Activated CD8-positive, alpha-beta memory T cell treated with anti-CD3 and anti-CD28 coated beads, Interleukin-2, amount 50 U/mL, for 24 hours (primary cell): Measurements from ENCODE around the gene MPPE1.
"Not testable (repeated sequence)": the region's sequence is repeated elsewhere in the genome, so short reads cannot be mapped to it uniquely, and the experiment has no call there.

Experiments
- DNase-seq: peaks from one replicate; pipeline ENCODE4 v3.0.0-alpha.2; 2020; ENCODE audit errors: extremely low read depth

MPPE1 gene, protein sequence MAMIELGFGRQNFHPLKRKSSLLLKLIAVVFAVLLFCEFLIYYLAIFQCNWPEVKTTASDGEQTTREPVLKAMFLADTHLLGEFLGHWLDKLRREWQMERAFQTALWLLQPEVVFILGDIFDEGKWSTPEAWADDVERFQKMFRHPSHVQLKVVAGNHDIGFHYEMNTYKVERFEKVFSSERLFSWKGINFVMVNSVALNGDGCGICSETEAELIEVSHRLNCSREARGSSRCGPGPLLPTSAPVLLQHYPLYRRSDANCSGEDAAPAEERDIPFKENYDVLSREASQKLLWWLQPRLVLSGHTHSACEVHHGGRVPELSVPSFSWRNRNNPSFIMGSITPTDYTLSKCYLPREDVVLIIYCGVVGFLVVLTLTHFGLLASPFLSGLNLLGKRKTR

DNA sequence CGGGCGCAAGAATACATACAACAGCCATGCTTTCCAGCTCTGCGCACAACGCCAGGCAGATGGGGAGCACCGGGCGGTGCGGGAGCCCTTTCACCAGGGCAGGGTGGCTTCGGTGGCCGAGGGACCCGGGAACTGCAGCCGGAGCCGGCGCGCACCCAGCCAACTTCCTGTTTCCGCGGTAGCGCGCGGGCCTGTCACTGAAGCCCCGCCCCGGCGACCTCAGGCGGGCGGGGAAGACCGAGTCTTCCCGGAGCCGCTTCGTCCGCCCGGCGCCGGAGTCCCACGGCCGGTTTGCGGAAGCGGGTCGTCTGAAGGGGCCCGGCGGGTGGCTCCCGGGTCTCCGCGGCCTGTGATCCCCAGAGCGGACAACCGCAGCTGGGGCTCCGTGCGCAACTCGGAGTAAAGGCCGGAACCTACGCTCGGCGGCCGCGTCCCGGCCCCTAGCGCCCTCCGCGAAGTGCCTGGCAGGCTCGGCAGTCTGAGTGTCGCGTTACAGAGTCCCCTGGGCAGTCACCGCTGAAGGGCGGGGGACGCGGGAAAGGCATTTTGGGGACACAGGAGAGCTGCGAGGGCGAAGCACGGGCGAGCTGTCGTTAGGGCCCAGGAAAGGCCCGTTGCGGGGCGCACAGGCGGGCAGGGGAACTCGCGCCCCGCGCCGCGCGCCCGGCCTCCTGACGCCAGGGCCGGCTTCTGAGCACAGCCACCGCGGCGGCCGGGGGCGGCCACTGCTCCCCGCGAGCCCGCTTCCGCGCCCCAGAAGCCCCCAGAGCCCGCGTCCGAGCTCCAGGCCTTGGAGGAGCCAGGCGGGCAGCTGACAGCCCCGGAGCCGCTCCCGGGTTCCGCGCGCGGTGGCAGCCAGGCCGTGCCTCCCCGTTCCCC lies at the start of gene MPPE1:
Gene MPPE1, minus strand, starts transcription at position 136 of the 879 bp plus-strand sequence. CDS start 11,053 bp downstream, outside the sequence.
- DNase-seq = peak; percentile 63

DNA sequence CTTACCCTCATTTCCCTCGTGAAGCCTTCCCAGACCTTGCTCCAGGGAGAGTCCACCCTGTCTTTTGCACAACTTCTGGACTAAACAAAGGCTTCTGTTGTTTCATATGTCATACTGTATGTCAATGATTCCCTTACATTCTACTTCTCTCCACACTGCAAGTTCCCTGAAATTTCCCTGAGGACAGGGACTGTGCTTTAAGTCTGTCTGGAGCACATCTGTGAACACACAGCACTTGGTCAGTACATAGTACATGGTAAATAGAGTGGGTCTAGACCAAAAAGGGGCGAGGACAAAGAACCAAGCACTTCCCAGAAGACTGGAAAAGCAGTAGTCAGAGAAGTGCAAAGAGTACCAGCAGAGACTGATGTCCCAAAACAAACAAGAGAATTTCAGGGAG lies 49.5 kb upstream of the MPPE1 start:
- no peak for DNase-seq

DNA sequence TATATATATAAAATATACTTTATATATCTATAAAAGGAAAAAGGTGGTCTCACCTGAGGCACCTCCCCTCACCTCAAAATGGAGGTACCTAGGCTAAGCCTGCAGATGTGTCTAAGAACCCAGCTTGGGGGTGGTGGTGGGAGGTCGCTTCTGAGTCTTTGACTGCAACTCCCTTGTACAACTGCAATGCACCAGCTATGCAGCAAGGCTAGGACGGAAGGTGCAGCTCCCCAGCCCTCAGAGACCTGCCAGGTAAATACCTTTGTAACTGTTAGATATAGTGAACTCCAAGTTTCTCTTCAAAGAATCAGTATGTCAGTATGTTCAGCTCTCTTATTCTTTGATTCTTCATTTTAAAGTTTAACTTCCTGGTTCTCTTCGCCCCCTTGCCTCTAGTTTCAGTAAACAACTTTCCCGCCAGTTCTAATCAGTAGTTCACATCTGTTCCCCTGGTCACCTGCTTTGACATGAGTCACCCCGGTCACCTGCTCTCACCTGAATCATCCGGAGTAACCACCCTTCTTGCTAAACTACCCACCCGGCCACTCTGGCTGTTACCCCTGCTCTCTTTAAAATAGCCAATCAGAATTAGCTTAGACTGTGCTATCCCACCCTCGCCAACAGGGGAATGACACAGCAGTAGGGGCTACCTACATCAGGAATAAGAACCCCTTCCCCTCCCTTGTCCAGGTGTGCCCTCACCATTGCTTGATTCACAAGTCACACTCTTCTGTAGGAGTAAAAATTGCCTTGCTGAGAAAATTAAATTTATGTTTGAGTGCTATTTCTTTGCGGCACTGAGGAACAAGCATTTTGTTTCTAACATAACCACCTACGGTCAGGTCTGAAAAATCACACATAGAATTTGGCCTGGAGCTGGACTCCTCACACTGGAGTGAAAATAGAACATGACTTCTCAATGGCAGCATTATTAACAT lies 48.5 kb upstream of the MPPE1 start:
- no peak for DNase-seq

DNA sequence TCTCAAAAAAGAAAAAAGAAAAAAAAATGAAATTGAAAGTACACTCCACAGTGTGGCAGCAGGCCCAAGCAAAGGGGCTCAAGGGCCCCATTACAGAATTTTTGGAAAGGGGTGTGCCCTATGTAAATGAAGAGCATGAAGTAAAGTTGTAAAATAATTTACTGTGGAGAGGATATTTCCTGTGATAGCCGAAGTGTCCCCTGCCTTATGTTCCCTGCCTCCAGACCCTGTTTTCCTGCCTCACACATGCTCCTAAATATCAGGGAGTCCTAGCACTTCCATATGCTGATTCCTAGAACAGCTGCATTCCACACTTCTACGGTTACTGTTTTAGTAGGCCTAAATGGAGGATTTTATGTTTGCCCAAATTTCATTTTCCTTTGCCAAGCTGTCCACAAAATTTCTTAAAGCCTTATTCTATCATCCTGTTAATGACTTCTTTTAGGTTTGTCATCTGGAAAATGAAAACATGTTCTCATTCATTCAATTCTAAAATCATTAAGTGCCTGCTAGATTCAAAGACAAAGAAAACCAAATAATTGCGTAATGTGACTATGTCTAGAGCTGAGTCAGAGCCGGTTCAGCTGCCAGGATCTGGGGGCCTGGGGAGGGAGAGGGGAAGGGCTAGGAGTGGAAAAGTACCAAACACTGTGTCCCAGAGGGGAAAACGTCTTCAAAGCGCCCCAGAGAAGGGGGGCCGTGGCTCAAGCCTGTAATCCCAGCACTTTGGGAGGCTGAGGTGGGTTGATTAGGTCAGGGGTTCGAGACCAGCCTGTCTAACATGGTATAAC lies 47.3 kb upstream of the MPPE1 start:
- DNase-seq = no peak

DNA sequence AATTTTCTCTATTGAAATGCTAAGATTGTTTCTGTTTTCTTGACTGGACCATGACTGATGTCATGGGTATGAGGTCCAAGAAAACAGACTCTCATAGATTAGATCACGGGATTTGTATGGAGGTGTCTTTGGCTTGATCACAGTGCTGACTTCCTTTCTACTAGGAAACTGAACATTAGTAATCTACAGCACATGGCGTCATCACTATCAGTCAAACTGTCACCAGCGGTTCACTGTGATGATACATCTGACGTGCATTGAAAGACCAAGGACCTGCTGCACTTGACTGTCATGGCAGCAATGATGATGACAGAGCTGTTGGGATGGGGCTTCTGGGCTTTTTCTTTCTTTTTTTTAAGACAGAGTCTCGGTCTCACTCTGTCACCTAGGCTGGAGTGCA lies 45.0 kb upstream of the MPPE1 start:
- no peak for DNase-seq

DNA sequence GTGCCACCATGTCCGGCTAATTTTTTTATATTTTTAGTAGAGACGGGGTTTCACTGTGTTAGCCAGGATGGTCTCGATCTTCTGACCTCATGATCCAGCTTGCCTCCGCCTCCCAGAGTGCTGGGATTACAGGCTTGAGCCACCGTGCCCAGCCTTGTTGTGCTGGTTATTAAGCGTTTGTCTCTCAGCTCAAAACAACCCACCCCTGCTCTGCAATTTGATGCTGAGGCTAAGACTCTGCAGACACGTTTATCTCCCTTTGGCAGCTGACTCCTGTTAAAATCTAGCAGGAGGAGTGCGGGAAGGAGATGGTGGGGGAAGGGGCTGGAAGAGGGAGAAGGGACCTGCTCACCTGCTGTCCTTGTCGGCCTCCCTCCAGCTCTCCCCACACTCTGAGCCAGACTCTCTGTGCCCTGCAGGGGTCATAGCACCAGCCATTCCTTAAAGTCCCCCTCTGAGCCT lies 43.3 kb upstream of the MPPE1 start:
- DNase-seq = no peak

DNA sequence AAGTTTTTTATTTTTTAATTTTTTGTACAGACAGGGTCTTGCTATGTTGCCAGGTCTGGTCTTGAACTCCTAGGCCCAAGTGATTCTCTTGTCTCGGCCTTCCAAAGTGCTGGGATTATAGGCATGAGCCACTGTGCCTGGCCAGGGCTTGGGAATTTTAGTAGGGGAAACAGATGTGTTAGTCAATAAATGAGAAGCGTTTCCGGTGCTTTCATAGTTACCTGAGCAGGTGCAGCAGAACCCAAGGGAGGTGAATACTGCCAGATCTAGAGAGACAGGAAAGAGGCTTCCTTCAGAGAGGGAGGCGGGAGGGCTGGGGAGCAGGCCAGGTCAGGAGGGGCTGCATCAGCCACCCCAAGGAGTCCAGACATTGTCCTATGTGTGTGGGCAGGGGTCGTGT lies 42.7 kb upstream of the MPPE1 start:
- no peak for DNase-seq

DNA sequence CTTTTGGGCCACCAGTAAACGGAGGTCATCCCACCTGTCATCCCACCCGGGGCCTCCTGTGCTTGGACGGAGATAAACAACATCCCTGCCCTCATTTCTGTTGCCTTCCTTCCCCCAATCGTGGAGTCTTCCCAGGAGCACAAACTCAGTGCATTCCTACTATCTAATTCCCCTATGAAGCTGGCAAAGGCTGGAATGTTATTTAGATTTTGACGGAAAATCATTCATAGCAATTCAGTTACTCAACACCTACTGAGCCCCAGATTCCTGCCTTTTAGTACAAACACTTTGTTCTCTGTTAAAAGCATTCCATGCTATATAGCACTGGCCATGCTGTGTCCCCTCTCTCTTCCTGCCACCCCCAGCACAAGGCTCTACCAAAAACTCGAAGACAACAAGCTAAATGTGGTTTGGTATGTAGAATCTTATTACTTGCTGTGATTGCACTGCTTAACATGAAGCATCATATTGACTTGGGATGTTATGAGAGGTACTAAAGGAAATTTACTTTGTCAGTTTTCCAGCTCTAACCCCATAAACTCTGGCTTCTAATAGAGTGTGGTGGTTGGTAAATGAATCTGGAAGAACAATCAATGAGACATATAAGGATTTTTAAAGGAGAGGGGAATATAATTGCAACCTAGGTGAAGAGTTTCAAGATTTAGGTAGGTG lies 40.9 kb upstream of the MPPE1 start:
- DNase-seq = no peak

DNA sequence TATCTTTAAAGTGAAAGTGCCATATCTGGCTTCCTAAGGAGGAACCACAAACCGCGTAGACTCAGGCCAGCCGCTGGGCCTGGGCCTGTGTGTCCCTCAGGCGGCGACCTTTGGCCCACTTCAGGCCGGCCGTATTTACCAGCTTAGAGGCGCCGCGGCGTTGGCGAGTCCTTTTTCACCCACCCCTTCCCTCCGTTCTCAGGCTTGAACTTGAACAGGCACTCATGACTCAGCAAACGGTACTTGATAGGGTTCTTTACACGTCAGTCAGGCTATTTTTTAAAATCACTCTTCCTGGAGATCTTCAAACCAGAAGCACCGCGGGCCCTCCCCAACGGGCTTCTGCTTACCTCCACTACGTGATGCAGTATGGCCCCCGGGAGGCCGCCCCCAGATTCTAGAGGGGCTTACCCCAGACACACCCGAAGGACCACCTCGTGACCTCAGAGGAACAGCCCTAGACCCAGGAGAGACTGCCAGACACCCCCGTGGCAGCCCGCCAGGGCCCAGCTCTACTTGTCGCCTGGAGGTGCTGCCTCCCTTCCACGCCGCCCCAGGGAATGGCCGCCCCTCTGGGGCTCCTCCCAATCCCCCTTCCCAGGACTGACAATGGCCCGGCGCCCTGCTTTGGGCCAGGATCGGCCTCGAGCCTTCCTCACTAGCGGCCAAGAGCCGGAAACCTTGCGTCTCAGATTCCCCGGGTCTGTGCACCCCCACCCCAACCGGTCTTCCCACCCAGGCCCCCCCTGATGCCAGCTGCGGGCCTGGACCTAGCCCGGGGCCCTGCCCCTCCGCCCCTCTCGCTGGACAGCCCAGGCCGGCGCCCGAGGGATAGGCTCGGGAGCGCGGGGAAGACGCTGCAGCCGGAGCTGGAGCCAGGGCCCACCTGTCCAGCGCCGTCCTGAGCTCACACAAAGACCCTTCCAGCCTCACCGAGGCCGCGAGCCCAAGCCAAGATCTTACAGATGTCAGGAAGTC lies 39.4 kb upstream of the MPPE1 start:
- peak; percentile 30 for DNase-seq

DNA sequence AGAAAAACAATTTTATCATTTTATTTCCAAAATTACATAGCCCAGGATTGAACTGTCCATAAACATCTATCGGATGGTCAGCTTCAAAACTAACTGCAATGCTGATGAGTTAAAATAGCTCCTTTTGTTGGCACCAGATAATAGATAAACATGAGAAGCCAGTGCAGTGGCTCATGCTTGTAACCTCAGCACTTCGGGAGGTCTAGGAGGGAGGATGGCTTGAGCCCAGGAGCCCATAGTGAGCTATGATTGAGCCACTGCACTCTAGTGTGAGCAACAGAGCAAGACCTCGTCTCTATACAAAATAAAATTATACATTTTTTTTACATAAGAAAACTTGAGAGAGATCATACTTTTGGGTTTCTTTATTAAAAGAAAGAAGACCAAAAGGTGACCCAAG lies 38.6 kb upstream of the MPPE1 start:
- no peak for DNase-seq

DNA sequence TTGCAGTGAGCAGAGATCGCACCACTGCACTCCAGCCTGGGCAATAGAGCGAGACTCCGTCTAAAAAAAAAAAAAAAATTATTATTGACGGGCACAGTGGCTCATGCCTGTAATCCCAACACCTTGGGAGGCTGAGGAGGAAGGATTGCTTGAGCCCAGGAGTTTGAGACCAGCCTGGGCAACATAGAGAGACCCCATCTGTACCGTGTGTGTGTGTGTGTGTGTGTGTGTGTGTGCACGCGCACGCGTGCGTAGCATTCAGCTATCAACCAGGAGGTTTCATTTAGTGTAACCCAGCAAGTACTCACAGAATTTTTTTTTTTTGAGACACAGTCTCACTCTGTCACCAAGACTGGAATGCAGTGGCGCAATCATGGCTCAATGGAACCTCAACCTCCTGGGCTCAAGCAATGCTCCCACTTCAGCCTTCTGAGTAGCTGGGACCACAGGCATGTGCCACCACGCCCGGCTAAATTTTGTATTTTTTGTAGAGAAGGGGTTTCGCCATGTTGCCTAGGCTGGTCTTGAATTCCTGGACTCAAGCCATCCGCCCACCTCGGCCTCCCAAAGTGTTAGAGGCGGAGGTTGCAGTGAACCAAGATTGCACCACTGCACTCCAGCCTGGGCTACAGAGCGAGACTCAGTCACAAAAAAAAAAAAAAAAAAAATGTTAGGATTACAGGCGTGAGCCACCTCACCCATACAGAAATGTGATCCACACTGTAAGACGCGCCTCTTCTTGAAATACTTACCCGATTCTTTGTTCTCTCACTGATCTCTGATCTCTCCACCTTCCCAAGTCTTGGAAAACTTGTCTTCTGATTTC lies 37.9 kb upstream of the MPPE1 start:
- not testable (repeated sequence) for DNase-seq

DNA sequence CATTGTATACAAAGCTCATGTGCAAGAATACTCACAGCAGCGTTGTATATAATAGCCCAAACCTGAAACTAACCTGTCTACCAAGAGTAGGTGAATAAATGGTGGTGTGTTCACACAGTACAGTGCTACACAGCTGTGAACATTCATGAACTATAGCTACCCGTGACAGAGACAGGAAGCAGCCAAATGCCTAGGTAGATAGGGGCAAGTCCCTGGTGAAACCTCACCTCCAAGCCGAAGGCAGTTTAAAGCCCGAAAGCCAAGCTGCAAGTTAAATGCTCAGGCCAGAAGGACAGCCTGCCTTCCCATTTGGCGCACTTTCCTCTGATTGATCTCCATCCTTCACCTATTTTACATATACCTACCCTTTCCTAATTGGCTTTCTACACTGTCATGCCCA lies 36.7 kb upstream of the MPPE1 start:
- DNase-seq = no peak

DNA sequence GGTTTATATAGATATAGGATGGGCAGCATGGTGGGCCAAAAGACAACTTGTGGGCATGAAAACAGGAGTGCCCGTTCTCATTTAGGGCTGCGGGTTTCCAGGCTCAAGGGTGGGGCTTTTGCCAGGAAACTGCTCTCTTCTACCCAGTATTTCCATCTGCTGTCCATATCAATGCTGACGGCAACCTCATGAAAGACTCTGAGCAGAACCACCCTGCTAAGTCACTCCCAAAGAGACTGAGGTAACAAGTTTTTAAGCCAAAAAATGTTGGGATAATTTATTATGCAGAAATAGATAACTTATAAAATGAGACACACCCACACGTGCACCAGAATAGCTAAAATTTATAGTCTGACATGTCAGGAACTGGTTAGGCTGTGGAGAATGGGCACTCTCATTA lies 36.1 kb upstream of the MPPE1 start:
- DNase-seq = no peak

DNA sequence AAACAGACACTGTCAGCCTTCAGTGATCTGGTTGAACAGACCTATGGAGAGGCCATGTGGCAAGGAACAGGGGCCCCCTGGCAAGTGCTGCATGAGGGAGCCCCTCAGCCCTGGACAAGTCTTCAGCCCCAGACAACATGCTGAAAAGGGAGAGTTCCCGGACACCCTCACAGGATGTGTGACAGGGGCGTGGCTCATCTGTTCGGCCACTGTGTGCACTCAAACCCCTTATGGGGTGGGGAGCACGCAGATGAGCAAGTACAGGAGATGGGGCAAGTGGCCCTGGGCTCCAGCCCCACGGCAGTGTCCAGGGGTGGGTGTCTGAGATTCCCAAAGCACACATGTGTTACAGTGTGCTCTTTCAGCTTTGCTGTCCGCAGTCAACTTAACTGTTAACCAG lies 35.4 kb upstream of the MPPE1 start:
- DNase-seq = no peak

DNA sequence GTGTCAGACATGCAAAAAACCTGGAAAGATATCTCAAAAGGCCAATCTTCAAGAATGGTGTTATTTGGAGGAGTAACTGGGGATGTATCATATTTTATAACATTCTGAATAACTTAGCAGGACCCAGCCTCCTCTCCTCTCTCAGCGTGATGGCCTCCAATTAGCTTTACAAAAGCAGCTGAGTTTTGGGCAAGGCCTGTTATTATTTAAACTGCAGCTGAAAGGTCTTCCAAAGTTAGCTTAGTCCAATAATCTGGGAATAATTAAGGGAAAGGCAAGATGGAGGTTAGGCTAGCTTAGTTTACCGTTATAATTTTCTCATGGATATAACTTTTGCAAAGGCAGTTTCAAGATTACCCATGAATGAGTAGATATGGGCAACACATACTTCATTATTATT lies 32.8 kb upstream of the MPPE1 start:
- no peak for DNase-seq

DNA sequence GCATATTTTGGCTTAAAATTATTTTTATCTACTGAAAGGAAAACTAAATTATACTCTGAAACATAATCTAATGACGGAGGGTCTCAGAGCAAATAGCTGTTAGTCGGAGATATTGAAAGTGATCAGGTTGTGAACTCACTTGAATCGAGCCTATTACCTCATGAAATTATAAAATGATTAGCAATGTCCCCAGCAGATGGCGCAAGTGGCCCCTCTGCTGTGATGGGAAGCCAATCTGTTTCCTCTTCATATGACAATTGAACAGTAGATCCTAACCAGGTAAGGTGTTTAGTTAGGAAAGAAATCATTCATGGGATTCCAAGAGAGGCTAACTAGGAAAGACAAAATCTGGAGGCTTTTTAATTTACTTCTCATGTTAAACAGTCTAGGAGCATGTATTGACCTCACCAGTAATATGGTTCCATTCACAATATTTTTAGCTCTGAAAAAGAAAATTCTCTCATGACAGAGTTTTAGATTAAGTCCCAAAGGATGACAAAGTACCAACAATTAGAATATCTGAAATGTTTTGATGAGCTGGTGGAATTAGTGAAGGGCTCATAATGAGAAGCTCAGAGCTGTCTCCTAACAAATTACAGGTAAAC lies 29.9 kb upstream of the MPPE1 start:
- peak; percentile 44 for DNase-seq

DNA sequence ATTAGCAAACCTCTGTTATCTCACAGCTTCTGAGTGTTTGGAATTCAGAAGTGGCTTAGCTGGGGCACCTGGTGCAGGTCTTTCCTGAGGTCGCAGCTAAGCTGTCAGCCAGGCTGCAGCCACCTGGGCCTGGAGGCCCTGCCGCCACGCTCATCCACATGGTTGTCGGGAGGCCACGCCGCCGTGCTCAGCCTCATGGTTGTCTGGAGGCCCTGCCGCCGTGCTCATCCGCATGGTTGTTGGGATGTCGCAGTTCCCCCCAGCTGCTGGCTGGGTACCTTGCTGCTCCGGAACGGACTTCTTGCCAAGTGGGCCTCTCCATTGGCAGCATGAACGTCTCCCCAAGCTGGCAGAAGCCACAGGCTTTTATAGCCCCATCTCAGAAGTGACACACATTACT lies 24.3 kb upstream of the MPPE1 start:
- no peak for DNase-seq

DNA sequence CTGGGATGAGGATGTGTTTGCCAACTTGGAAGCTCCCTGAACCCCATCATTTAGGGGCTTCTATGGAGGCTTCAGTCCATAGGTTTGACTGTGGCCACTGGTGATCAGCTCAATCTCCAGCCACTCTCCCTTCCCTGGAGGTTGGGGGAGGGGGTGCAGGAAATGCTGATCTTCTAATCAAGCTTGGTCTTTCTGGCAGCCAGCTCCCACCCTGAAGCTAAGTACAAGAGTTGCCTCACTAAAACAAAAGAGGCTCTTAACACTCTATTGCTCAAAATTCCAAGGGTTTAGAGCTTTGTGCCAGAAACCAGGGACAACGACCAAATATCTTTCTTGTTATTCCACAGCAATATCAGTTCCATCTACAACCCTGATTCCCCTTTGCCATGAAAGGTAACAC lies 19.4 kb upstream of the MPPE1 start:
- DNase-seq = no peak
